SKM-1 treated with dmso at 0.1 percent for 144 hours (cell line): ENCODE measurements around the gene TRIM39.
A peak's percentile ranks its signal among the peaks of the same experiment; 100 is the strongest.
"Not testable (repeated sequence)": the region's sequence is repeated elsewhere in the genome, so short reads cannot be mapped to it uniquely, and the experiment has no call there.

Source experiments
- DNase-seq: peaks from one replicate; lab custom pipeline; 2025; ENCODE audit not compliant: unreplicated experiment; lab: John Stamatoyannopoulos, UW

The TRIM39 gene

DNA sequence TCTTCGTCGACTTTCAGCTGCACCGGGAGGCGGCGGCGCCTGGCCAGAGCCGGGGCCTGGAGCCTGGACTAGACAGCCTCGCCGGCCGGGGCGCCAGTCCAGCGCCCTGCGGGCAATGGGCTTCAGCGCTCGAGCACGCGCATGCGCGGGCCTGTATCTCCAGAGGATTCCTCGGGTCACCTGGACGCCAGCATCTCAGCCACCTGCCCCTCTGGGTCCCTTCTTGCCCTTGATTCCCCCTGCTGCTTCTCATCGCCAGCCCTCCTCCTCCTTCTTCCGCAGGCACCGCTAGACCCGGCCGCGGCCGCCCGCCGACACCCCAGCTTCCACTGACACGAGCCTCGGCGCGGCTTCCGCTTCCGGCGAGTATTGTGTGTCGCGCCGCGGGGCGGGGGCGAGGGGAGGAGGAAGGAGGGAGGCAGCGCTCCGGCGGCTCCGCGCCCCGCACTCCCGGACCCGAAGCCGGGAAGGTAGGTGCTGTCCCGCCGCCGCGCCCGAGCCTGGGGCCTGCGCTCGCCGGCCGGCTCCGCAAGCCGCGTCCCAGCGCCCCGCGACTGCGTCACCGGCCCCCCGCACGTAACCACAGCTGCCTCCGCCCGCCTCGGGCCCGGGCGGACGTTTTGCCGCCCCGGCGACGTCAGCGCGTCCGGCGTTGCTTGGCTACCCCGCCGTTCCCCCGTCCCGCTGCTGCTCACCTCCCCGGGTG is at the start of gene TRIM39:
Gene TRIM39 (plus strand): TSS at position 402 of the 706 bp plus-strand sequence. CDS start 2,391 bp downstream, outside the sequence.
- DNase-seq: peak; percentile 71

DNA sequence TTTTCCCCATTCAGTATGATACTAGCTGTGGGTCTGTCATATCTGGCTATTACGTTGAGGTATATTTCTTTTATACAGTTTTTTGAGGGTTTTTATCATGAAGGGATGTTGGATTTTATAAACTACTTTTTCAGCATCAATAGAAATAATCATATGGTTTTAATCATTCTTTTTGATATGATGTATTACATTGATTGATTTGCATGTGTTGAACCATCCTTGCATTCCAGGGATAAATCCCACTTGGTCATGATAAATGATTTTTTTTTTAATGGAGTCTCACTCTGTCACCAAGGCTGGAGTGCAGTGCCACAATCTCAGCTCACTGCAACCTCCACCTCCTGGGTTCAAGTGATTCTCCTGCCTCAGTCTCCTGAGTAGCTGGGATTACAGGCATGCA is 45.7 kb upstream of the TRIM39 start:
- not testable (repeated sequence) for DNase-seq

DNA sequence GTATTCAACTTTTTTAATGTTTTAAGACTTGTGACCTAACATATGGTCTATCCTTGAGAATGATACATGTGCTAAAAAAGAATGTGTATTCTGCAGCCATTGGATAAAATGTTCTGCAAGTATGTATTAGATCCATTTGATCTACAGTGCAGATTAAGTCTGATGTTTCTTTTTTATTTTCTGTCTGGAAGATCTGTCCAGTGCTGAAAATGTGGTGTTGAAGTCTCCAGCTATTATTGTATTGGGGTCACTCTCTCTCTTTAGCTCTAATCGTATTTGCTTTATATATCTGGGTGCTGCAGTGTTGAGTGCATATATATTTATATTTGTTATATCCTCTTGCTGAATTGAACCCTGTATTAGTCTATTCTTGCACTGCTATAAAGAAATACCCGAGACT is 44.2 kb upstream of the TRIM39 start:
- no peak for DNase-seq

DNA sequence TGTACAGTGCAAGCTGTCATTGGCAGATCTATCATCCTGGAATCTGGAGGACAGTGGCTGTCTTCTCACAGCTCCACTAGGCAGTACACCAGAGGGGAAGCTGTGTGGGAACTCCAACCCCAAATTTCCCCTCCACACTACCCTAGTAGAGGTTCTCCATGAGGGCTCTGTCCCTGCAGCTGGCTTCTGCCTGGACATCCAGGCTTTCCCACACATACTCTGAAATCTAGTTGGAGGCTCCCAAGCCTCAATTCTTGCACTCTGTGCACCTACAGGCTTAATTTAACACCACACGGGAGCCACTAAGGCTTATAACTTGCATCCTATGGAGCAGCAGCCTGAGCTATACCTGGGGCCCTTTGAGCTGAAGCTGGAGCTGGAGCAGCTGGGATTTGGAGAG is 43.0 kb upstream of the TRIM39 start:
- no peak for DNase-seq

DNA sequence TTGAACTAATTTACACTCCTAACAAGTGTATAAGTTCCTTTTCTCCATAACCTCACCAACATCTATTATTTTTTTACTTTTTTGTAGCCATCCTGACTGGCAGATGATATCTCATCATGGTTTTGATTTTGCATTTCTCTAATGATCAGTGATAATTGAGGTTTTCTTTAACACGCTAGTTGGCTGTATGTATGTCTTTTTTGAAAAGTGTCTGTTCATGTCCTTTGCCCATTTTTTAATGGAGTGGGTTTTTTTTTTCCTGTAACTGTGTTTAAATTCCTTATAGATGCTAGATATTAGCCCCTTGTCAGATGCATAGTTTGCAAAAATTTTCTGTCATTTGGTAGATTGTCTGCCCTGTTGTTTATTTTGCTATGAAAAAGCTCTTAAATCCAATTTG is 39.6 kb upstream of the TRIM39 start:
- DNase-seq: no peak

DNA sequence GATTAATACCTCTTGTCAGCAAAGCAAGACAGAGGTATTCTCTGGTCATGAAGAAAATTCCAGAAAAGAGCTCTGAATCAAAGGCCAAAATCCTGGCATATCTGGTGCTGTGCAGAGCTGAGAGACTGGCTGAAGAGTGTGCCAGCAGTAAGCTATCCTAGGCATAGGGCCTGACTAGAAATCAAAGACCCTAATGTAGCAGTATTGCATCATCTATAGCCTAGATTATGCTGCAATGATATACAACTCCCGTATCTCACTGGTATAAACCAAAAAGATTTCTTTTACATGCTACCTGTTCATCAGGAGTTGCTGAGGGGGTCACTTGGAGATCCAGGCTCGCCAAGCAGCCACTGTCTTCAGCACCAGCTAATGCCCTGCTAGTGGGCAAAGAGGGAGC is 30.9 kb upstream of the TRIM39 start:
- no peak for DNase-seq

DNA sequence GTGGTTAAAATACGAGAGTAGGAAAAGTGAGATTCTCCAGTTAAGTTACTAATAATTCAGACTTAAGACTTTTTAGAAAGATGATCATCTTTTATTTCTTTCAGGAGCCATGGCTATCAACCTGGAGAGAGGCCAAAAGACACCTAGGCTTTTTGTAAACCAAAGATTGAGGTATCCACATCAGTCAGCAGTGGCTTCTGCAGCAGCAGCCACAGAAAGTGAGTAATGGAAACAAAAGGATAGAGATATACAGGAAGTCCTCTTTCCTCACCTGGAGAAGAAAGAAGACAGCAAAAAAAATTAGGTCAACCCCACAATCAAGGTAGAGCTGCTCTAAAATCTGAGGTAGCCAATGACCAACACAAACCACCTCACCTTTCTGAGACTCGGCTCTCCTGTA is 22.7 kb upstream of the TRIM39 start:
- DNase-seq: no peak

DNA sequence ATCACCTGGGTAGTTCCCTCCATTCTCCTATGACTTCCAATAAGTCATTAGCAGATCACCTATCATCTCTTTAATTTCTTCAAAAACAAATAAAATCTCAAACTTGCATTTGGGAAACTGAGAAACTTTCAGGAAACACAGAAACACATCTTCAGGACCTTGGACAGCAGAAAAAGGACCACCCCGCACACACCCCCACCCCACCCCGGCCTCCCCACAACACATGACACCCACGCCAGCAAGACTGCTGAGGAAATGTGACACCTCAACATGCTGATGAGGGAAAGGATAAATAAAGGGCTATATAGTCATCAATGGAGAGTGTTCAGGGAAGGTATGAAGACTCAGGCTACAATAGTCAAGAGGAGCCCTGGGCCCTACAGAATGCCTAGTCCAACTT is 15.6 kb upstream of the TRIM39 start:
- DNase-seq: no peak

DNA sequence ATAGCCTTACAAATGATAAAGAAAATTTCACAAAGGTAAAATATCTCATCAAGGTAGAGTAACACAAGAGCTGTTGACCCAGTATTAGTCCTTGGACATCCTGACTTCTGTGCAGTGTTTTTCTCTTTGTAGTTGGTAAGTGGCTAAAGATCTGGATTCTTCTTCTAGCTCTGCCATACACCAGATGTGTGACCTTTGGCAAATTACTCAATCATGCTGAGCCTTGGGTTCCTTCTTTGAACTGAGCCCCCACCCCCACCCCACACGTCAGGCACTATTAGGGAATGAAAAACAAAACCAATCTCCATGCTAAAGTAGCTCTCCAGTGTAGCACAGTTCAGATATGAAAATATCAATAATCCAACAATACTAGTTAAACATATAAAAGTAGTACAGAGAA is 15.1 kb upstream of the TRIM39 start:
- no peak for DNase-seq

DNA sequence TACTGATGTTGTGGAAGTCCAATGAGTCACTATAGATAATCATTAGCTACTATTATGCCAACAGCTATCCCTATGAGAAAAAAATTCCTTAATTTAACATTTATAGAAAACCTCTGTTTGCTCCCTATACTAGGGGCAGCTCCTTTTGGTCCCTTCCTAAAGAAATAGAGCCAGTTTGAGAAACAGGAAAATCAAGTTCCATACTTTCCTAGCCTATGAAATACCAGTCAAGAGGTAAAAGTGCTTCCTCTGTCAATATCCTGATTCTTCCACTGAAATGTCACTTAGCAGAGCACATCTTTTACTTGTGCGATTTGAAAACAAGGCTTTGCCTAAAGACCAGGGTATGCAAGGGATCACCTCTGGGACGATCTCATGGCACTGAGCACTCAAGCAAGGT is 14.5 kb upstream of the TRIM39 start:
- no peak for DNase-seq

DNA sequence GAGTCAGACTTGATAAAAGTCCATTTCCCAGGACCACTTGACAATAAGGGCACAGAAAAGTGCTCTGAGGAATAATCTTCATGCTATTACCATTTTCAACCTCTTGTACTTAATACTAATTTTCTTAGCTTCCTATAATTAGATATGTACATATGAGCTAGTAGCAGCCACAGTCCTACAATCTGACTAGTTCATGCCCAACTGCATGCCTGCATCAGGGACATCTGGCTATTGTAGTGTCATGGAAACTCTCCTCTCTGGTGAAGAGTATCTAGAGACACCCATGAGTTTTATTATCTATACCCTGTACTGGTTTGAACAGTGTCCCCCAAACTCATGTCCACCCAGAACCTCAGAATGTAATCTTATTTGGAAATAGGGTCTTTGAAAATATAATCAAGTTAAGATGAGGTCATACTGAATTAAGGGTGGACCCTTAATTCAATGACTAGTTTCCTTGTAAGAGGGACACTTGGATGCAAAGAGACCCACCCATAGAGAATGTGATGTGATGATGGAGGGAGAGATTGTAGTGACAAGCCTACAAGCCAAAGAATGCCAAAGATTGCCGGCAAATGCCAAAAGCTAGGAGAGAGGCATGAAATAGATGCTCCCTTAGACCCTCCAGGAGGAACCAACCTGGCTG is 13.9 kb upstream of the TRIM39 start:
- no peak for DNase-seq

DNA sequence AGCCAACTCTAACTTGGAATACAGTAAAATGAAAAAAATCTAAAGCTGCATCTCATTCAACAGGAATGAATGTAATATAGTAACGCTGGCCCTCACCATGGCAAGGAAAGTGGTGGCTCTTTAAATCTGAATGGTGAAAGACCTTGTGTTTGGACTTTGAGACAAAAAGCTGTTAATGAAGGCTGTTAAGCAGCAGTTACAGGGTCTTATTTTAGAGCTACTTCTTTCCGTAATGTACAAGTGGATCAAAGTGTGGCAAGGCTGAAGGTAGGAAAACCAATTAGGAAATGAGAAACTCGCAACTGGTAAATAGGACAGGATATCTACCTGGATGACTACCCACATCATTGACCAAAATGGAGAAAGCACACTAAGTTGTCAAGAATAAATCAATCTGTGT is 11.6 kb upstream of the TRIM39 start:
- no peak for DNase-seq

DNA sequence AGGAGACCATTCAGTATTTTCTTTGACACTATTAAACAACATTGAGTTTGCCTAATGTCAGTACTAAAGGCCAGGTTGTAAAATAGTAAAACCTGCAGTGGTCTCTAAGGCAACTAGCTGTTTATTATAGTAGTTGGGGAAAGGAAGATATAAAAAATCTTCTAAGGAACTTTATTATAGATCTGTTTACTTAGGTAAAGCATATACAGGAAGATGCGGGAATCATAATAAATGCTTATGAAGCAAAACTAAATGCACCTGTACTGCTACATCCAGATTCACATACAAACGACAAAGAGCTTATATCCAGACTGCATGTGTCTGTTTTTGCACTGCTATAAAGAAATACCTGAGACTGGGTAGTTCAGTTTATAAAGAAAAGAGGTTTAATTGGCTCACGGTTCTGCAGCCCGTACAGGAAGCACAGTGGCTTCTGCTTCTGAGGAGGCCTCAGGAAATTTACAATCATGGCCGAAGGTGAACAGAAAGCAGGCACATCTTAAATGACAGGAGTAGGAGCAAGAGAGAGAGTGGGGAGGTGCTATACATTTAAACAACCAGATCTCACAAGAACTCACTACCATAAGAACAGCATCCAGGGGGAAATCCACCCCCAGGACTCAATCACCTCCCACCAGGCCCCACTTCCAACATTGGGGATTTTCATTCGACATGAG is 8.7 kb upstream of the TRIM39 start:
- DNase-seq: no peak

DNA sequence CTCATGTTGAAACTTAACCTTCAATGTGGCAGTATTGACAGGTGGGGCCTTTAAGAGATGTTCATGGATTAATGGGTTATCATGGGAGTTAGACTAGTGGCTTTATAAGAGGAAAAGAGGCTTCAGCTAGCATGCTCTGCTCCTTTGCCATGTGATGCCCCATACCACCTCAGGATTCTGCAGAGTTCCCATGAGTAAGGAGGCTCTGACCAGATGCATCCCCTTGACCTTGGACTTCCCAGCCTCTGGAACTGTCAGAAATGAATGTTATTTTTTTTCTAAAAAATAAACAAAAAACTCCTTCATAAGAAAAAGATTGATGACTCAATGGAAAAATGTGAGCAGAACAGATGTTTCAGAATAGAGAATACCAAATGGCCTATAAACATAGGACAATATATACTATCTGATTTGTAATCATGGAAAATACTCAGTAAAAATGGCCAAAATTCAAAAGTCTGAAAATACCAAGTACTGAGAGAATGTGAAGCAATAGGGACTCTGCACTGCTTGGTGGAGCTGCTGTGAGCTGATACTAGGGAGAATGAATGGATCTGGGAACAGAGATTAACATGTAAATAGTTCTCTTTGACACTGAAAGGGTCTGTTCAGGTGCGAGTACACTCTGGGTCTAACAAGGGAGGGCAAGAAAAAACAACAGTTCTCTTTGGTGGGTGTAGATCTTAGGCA is 7.4 kb upstream of the TRIM39 start:
- no peak for DNase-seq

DNA sequence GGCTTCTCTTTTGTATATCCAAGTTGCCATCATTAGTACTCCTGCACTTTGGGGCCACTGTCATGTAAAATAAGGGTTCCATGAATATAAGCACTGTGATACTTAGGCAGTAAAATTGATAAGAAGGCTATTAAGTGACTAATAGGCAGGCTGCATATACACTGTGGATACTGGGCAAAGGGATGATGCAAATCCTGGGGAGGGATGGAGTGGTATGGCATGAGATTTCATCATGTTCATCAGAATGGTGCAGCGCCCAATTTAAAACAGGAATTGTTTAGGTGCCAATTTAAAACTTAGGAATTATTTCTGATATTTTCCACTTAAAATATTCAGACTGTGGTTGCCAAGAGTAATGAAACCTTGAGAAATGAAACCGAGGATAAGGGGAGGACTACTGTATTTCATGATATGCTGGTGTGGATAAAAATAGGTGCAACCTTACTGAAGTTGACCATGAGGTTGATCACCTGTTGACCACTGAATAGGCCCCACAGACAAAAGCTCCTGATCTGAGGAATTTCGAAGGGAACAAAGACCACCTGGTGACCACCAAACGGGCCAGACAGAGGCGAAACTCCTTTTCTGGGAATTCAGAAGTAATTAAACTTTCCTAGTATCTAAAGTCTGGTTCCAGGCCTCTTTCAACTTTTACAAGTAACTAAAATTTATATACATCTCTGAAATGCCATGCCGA is 4.9 kb upstream of the TRIM39 start:
- no peak for DNase-seq

DNA sequence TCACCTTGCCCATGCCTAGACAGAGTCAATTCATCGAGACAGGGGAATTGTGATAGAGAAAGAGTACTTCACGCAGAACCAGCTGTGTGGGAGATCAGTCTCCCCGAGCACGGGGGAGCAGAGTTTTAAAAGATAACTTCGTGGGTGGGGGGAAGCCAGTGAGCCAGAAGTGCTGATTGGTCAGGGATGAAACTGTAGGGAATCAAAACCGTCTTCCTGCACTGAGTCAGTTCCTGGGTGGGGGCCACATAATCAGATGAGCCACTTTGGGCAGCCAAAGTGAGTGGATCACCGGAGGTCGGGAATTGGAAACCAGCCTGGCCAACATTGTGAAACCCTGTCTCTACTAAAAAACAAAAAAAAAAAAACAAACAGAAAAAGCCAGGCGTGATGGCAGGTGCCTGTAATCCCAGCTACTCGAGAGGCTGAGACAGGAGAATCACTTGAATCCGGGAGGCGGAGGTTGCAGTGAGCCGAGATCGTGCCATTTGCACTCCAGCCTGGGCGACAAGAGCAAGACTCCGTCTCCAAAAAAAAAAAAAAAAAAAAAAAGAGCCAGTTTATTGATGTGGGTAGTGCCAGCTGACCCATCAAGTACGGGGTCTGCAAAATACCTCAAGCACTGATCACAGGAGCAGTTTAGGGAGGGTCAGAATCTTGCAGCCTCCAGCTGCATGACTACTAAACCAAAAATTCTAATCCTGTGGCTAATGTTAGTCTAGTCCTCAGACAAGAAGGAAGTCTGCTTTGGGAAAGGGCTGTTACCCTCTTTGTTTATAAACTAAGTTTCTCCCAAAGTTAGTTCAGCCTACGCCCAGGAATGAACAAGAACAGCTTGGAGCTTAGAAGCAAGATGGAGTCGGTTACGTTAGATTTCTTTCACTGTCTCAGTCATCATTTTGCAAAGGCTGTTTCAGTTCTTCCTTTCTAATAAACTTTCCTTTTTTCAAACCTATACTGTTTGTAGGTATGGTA is 3.9 kb upstream of the TRIM39 start:
- DNase-seq: no peak

DNA sequence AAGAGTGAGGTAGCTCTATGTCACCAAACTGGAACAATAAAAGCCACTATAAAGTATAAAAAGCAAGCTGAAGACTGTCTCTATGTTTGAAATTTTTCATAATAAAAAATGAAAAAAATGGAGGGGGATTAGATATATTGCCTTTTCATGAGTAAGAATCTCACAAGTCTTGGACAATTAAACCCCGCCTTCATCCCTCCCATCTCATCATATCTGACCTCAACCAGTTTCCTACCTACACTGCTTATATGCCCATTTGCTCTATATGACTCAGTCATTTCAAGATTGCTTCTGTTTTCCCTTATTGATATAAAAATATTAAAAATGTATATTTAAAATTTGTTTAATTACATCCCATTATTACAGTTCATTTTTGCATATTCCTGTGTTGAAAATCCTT is 2.9 kb upstream of the TRIM39 start:
- DNase-seq: no peak

DNA sequence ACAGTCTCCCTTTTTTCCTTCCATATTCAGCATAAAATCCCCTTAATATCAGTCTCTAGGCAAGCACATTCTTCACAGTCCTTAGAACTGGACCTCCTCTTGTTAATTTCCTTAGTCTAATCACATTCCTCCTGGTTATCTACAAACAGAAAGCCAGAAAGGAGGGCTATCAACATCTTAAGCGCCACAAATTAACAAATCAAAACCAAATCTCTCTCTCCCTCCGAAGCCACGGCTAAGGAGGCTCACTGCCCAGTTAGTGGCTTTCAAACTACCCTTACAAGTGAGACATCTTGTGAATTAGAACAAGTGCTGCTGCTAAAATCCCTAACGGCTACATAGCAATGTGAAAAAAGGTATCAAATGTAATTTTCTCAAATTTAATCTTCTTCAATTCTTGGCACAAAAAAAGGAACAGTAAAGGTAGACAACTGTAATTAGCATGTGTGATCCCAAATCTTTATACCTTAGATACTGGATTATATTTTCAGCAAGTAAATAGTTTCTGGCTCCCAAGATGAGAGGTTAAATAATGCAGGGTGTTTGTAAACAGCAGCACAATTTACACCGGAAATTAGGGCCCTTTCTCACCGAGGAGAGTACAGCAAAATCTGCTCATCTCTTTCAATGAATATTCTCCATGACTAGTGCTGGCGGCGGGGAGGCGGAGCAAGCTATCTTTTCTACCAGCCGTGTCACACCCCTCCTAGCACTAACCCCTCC is 1.4 kb upstream of the TRIM39 start:
- no peak for DNase-seq

DNA sequence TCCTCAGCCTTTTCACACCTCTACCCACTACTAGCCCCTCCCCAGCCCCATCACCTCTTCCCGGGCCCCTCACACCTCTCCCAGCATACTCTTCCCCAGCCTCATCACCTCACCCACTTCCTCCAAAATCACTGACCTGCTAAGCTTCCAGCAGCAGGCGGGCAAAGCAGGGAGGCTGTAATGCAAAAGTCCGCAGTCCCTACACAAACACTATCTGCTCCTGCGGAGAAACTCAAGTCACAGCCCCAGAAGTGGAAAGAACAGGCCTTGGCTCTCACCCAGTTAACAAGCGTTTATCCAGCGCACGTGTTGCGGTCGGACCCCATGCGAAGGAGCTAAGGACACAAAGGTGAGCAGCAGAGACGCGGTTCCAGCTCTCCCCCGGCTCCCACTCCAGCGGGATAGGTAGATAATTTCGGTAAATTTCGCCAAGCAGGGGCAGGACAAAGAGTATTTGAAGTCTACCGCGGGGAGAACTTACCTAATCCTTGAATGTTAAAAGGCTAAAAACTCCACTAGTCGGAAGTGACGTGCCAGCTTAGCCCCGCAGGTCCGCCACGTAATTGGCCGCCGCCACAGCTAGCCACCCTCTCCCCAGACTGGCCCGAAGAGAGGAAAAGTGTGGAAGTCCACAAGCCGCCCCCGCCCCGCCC is 728 bp upstream of the TRIM39 start:
- peak; percentile 73 for DNase-seq
